Fibroblast of lung (primary cell): Measurements from ENCODE around the gene CHI3L1.

Experiments
- EZH2 ChIP-seq: IDR thresholded peaks from 2 replicates; pipeline ENCODE4 v1.5.1; 2012; ENCODE audit warnings: low read length, control low read depth, mild to moderate bottlenecking; ENCODE audit errors: missing control alignments
- TF ChIP-seq, protein P1 (sequence below), 2 donors: IDR thresholded peaks in 1 of 2; conservative IDR thresholded peaks in 1 of 2; 1 replicate in 1 of 2; 2 replicates in 1 of 2; pipeline ENCODE4 v1.5.1; 2011 to 2012; ENCODE audit warnings: low read length in 2 of 2, control low read depth in 1 of 2, inconsistent platforms in 1 of 2, low read depth in 1 of 2, mild to moderate bottlenecking in 1 of 2

DNA sequence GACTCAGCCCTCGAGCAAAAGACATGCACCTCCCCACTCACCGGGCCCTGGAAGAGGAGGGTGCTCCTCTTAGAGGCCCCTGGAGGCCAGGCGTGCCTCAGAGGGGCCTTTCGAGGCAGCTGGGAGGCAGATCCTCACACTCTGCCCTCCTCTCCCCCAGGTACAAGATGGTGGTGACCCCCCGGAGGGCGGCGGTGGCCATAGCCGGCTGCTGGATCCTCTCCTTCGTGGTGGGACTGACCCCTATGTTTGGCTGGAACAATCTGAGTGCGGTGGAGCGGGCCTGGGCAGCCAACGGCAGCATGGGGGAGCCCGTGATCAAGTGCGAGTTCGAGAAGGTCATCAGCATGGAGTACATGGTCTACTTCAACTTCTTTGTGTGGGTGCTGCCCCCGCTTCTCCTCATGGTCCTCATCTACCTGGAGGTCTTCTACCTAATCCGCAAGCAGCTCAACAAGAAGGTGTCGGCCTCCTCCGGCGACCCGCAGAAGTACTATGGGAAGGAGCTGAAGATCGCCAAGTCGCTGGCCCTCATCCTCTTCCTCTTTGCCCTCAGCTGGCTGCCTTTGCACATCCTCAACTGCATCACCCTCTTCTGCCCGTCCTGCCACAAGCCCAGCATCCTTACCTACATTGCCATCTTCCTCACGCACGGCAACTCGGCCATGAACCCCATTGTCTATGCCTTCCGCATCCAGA is 21.3 kb downstream of the CHI3L1 start:
- TF ChIP-seq, protein P1, sequence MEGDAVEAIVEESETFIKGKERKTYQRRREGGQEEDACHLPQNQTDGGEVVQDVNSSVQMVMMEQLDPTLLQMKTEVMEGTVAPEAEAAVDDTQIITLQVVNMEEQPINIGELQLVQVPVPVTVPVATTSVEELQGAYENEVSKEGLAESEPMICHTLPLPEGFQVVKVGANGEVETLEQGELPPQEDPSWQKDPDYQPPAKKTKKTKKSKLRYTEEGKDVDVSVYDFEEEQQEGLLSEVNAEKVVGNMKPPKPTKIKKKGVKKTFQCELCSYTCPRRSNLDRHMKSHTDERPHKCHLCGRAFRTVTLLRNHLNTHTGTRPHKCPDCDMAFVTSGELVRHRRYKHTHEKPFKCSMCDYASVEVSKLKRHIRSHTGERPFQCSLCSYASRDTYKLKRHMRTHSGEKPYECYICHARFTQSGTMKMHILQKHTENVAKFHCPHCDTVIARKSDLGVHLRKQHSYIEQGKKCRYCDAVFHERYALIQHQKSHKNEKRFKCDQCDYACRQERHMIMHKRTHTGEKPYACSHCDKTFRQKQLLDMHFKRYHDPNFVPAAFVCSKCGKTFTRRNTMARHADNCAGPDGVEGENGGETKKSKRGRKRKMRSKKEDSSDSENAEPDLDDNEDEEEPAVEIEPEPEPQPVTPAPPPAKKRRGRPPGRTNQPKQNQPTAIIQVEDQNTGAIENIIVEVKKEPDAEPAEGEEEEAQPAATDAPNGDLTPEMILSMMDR (conservative IDR thresholded peaks at IDR 0.05 in 1 of 2, IDR thresholded peaks at IDR 0.05 in 1 of 2; ENCODE audit: low read depth in 1 of 2, low read length in 2 of 2), result no peak
- no peak for TF ChIP-seq EZH2
